HepG2 (cell line): ENCODE data around the gene DNAJA3. TPM values are rescaled to one million over a fixed set of nuclear protein-coding genes. Genes with fewer than 3 reads are reported as not detected.

ENCODE experiments used
- DBP ChIP-seq: sonication (generic); formaldehyde crosslinking; IDR thresholded peaks from 2 replicates; pipeline ENCODE4 v1.4.0; 2020; ENCODE audit warnings: missing genetic modification reagents; ENCODE audit errors: not compliant biosample characterization
- DNMT3B ChIP-seq: conservative IDR thresholded peaks from 2 replicates; pipeline ENCODE4 v1.6.1; 2016; ENCODE audit warnings: missing biosample characterization, control low read depth
- GTF3A ChIP-seq: sonication (generic); formaldehyde crosslinking; conservative IDR thresholded peaks from 2 replicates; pipeline ENCODE4 v1.4.0; 2020; ENCODE audit warnings: mild to moderate bottlenecking, missing genetic modification reagents
- JUNB ChIP-seq: sonication (generic); formaldehyde crosslinking; IDR thresholded peaks from 2 replicates; pipeline ENCODE4 v1.8.0; 2022; ENCODE audit warnings: missing genetic modification reagents, mild to moderate bottlenecking, borderline replicate concordance
- KAT8 ChIP-seq: IDR thresholded peaks from 2 replicates; pipeline ENCODE4 v1.6.1; 2016; ENCODE audit warnings: missing genetic modification reagents, missing compliant biosample characterization
- NBN ChIP-seq: fragments of 450-650 bp; conservative IDR thresholded peaks from 2 replicates; pipeline ENCODE4 v1.6.1; 2017
- NCOA1 ChIP-seq: sonication (generic); formaldehyde crosslinking; IDR thresholded peaks from 2 replicates; pipeline ENCODE4 v1.9.0; 2021; ENCODE audit warnings: missing genetic modification reagents
- SIN3A ChIP-seq: IDR thresholded peaks from 2 replicates; pipeline ENCODE4 v1.6.1; 2011; ENCODE audit warnings: low read depth, mild to moderate bottlenecking, control low read depth, low read length, borderline replicate concordance
- SOX6 ChIP-seq, 2 experiments: fragments of 450-650 bp in 1 of 2; sonication (generic) in 1 of 2; formaldehyde crosslinking in 1 of 2; IDR thresholded peaks; 2 replicates each; pipeline versions ENCODE4 v1.4.0 to v1.6.1; 2017 to 2020; ENCODE audit warnings: antibody characterized with exemption in 1 of 2, mild to moderate bottlenecking in 1 of 2, missing genetic modification reagents in 1 of 2
- TGIF2 ChIP-seq: IDR thresholded peaks from 2 replicates; pipeline ENCODE4 v1.6.1; 2016; ENCODE audit warnings: control low read depth, missing compliant biosample characterization
- ZBTB43 ChIP-seq: sonication (generic); formaldehyde crosslinking; conservative IDR thresholded peaks from 2 replicates; pipeline ENCODE4 v1.4.0; 2020; ENCODE audit warnings: missing genetic modification reagents
- ZFP41 ChIP-seq: sonication (generic); formaldehyde crosslinking; IDR thresholded peaks from 2 replicates; pipeline ENCODE4 v1.4.0; 2020; ENCODE audit warnings: mild to moderate bottlenecking, missing genetic modification reagents, borderline replicate concordance
- ZNF414 ChIP-seq: sonication (generic); formaldehyde crosslinking; IDR thresholded peaks from 2 replicates; pipeline ENCODE4 v1.5.0; 2020; ENCODE audit warnings: missing genetic modification reagents
- ZNF546 ChIP-seq: sonication (generic); formaldehyde crosslinking; conservative IDR thresholded peaks from 2 replicates; pipeline ENCODE4 v1.8.1; 2023; ENCODE audit warnings: mild to moderate bottlenecking, missing genetic modification reagents
- ZNF556 ChIP-seq: sonication (generic); formaldehyde crosslinking; IDR thresholded peaks from 2 replicates; pipeline ENCODE4 v1.4.0; 2020; ENCODE audit warnings: mild to moderate bottlenecking, missing genetic modification reagents, borderline replicate concordance
- ZNF597 ChIP-seq: sonication (generic); formaldehyde crosslinking; IDR thresholded peaks from 2 replicates; pipeline ENCODE4 v1.5.0; 2020; ENCODE audit warnings: missing genetic modification reagents
- ZNF646 ChIP-seq: sonication (generic); formaldehyde crosslinking; IDR thresholded peaks from 2 replicates; pipeline ENCODE4 v1.9.0; 2021; ENCODE audit warnings: mild to moderate bottlenecking, missing genetic modification reagents
- ZNF678 ChIP-seq: sonication (generic); formaldehyde crosslinking; IDR thresholded peaks from 2 replicates; pipeline ENCODE4 v1.4.0; 2020; ENCODE audit warnings: mild to moderate bottlenecking, missing genetic modification reagents
- polyA plus RNA-seq, 8 experiments: library from polyadenylated mRNA; depleted of rRNA in 3 of 8; stranded (reverse) in 7 of 8; unstranded in 1 of 8; fragments of >200 nt; fragmentation: Illumina TruSeq in 4 of 8; extraction: Trizol in 4 of 8; gene quantifications; 2 replicates each; pipeline versions ENCODE4 v1.2.1 to v1.2.3, GENCODE V29; 2011 to 2016; ENCODE audit warnings: low read depth in 4 of 8, missing spikeins in 1 of 8, mixed read lengths in 1 of 8; ENCODE audit not compliant: insufficient read depth in 1 of 8
- total RNA-seq, 5 experiments: library from RNA; depleted of rRNA; stranded (reverse); fragments of >200 nt; fragmentation: Illumina TruSeq; extraction: Trizol; gene quantifications; 2 replicates each; pipeline ENCODE4 v1.2.3, GENCODE V29; 2016; ENCODE audit warnings: low read depth in 1 of 5

The DNAJA3 gene
- total and polyA plus RNA-seq, 2 of the 13 experiments (the other 11 are each of a cell fraction or from before 2014, with no cell fraction given) = 77.0 to 83.3 TPM

- TF ChIP-seq JUNB (CRISPR knock-in tag) (no peak), ZNF678 (no peak), DBP (no peak), SIN3A (0 out of 2 replicates have a peak, but pooled peaks have one; percentile 40), KAT8 (CRISPR knock-in tag) (no peak; the same call in 1 of the 2 replicates), TGIF2 (CRISPR knock-in tag) (peak; percentile 83), ZNF414 (CRISPR knock-in tag) (0 out of 2 replicates have a peak, but pooled peaks have one; percentile 56), ZNF597 (no peak), ZBTB43 (CRISPR knock-in tag) (no peak), ZNF646 (no peak), NBN (no peak), ZFP41 (no peak), GTF3A (CRISPR knock-in tag) (no peak), NCOA1 (CRISPR knock-in tag) (no peak), DNMT3B (0 out of 2 replicates have a peak, but pooled peaks have one; percentile 64), SOX6 (IDR thresholded peaks at IDR 0.05) (no peak), SOX6 (CRISPR knock-in tag; IDR thresholded peaks at IDR 0.05) (no peak), ZNF546 (CRISPR knock-in tag) (peak; percentile 79; the same call in 1 of the 2 replicates), ZNF556 (0 out of 2 replicates have a peak, but pooled peaks have one; percentile 31)
Measured at GRCh38 chr16:4416200-4417032, 9.3 kb upstream of the DNAJA3 start, which contains the start of gene CORO7 (continued).
